GM12878 (cell line): ENCODE data around the gene TNRC6C. TPM values are rescaled to one million over a fixed set of nuclear protein-coding genes. Genes with fewer than 3 reads are reported as not detected.

Experiments
- ATAC-seq: fragments of 200-7000 bp; cut with Tn5 transposase; 3 replicates; pipeline ENCODE4 v1.9.1; 2020; ENCODE audit warnings: mild to moderate bottlenecking, moderate library complexity
- BruUV-seq: library from RNA; stranded (reverse); fragments of 400-500 nt; replicated peaks from 2 replicates; lab custom pipeline; 2021; lab: Mats Ljungman, UMichigan
- CTCF ChIA-PET: fragments of 300-600 bp; sonication (Branson Sonifier 250); formaldehyde crosslinking; extraction: SDS; loops from one replicate; lab custom pipeline; 2021; ENCODE audit warnings: inconsistent platforms; lab: Yijun Ruan, JAX
- POLR2A ChIA-PET: fragments of 350-600 bp; formaldehyde crosslinking; extraction: SDS; loops from one replicate; lab custom pipeline; 2021; ENCODE audit warnings: inconsistent platforms; lab: Charles Lee
- RAD21 ChIA-PET: fragments of 300-600 bp; sonication (Branson Sonifier 250); formaldehyde crosslinking; loops from one replicate; lab custom pipeline; 2023; ENCODE audit warnings: antibody characterized with exemption; ENCODE audit not compliant: unreplicated experiment; lab: Charles Lee
- SMC1A ChIA-PET: fragments of 300-600 bp; sonication (Branson Sonifier 250); formaldehyde crosslinking; loops from one replicate; lab custom pipeline; 2023; ENCODE audit not compliant: unreplicated experiment, uncharacterized antibody; lab: Charles Lee
- DNase-seq: peaks from one replicate; pipeline ENCODE4 v3.0.0-alpha.2; 2011; ENCODE audit warnings: low read depth, low spot score
- FAIRE-seq: peaks from 3 replicates; lab custom pipeline; 2011; peaks lifted over from hg19 to GRCh38; lab: Jason Lieb, UNC
- H2AFZ ChIP-seq: 2 replicates; pipeline ENCODE4 v1.6.0; 2011; ENCODE audit warnings: low read depth, low read length, control low read depth; ENCODE audit not compliant: control insufficient read depth
- H3K27ac ChIP-seq: 2 replicates; pipeline ENCODE4 v1.5.1; 2011; ENCODE audit warnings: control low read depth; ENCODE audit not compliant: control insufficient read depth, insufficient read depth
- H3K27me3 ChIP-seq, 2 experiments: replicated peaks in 1 of 2; 2 replicates each; pipeline versions ENCODE4 v1.6.0 to v1.6.1; 2011; ENCODE audit warnings: low read length in 1 of 2; ENCODE audit not compliant: control insufficient read depth in 2 of 2, insufficient read depth in 2 of 2
- H3K36me3 ChIP-seq, 2 experiments: 2 replicates each; pipeline ENCODE4 v1.5.1; 2011; ENCODE audit warnings: low read length in 1 of 2; ENCODE audit not compliant: control insufficient read depth in 2 of 2, insufficient read depth in 2 of 2
- H3K4me1 ChIP-seq: 2 replicates; pipeline ENCODE4 v1.6.1; 2011; ENCODE audit warnings: mild to moderate bottlenecking, low read length, moderate library complexity, mixed read lengths; ENCODE audit not compliant: control insufficient read depth, insufficient read depth
- H3K4me2 ChIP-seq: 2 replicates; pipeline ENCODE4 v1.6.0; 2011; ENCODE audit warnings: control low read depth; ENCODE audit not compliant: control insufficient read depth, insufficient read depth
- H3K4me3 ChIP-seq: fragments of 200-600 bp; sonication (generic); 2 replicates; pipeline ENCODE4 v1.5.1; 2016
- H3K79me2 ChIP-seq: 2 replicates; pipeline ENCODE4 v1.6.0; 2011; ENCODE audit warnings: low read length; ENCODE audit not compliant: control insufficient read depth, insufficient read depth
- H3K9ac ChIP-seq: 2 replicates; pipeline ENCODE4 v1.8.0; 2011; ENCODE audit warnings: low read length, control low read depth, mixed read lengths; ENCODE audit not compliant: control insufficient read depth, insufficient read depth
- H3K9me3 ChIP-seq: replicated peaks from 3 replicates; pipeline ENCODE4 v1.5.1; 2011; ENCODE audit warnings: mild to moderate bottlenecking, low read length; ENCODE audit not compliant: control insufficient read depth, insufficient read depth
- H4K20me1 ChIP-seq: 2 replicates; pipeline ENCODE4 v1.6.0; 2011; ENCODE audit not compliant: control insufficient read depth, insufficient read depth
- KAT2A ChIP-seq: conservative IDR thresholded peaks from 2 replicates; pipeline ENCODE4 v1.6.1; 2011; ENCODE audit warnings: low read depth, low read length; ENCODE audit not compliant: control insufficient read depth
- MEF2A ChIP-seq: IDR thresholded peaks from 2 replicates; pipeline ENCODE4 v1.6.1; 2011; ENCODE audit warnings: low read depth, mild to moderate bottlenecking, low read length, moderate library complexity; ENCODE audit not compliant: insufficient read depth
- STAT3 ChIP-seq: IDR thresholded peaks from 2 replicates; pipeline ENCODE4 v1.6.1; 2011; ENCODE audit warnings: low read depth, low read length, improper control_type of control experiment
- TCF12 ChIP-seq: IDR thresholded peaks from 2 replicates; pipeline ENCODE4 v1.6.1; 2011; ENCODE audit warnings: low read depth, mild to moderate bottlenecking, low read length
- ZNF207 ChIP-seq: fragments of 450-650 bp; IDR thresholded peaks from 2 replicates; pipeline ENCODE4 v1.6.1; 2014; ENCODE audit warnings: antibody characterized with exemption, mild to moderate bottlenecking, borderline replicate concordance
- WGBS: methylation state at CpG from one replicate; pipeline ENCODE4 v1.1.6; 2016; ENCODE audit warnings: low lambda C conversion rate; ENCODE audit not compliant: insufficient replicate concordance, insufficient coverage; ENCODE audit errors: missing lambda C conversion rate; 5-methylcytosine and 5-hydroxymethylcytosine counted together
- in situ Hi-C: fragments of 300-500 bp; cut with MboI; formaldehyde crosslinking; loops from 9 replicates; pipeline ENCODE4 v1.14.3; 2018; ENCODE audit warnings: mixed read lengths
- intact Hi-C: fragments of 100-400 bp; cut with micrococcal nuclease; formaldehyde crosslinking; loops from one replicate; pipeline ENCODE4 v1.14.2; 2022; ENCODE audit not compliant: unreplicated experiment
- polyA plus RNA-seq, 11 experiments: library from polyadenylated mRNA; depleted of rRNA in 4 of 11; unstranded in 6 of 11; stranded (reverse) in 5 of 11; fragments of >200 nt; fragmentation: Nextera tagmentation in 4 of 11; fragmentation: Illumina TruSeq in 1 of 11; extraction: Ambion mirVana in 4 of 11; extraction: Trizol in 1 of 11; gene quantifications; 1 replicate in 1 of 11; 2 replicates in 10 of 11; pipeline versions ENCODE4 v1.2.1 to v1.2.3, GENCODE V29; 2011 to 2016; ENCODE audit warnings: inconsistent platforms in 2 of 11, missing spikeins in 2 of 11, low read depth in 1 of 11
- total RNA-seq, 4 experiments: library from RNA; depleted of rRNA in 3 of 4; stranded (reverse); fragments of >200 nt in 3 of 4; fragmentation: Illumina TruSeq in 1 of 4; extraction: Trizol in 1 of 4; gene quantifications; 2 replicates each; pipeline versions ENCODE4 v1.2.1 to v1.2.3, GENCODE V29; 2013 to 2021

Gene TNRC6C
- total and polyA plus RNA-seq, 10 of the 15 experiments (the other 5 are each of a cell fraction or from before 2014, with no cell fraction given): 0.40 to 6.1 (median 0.96) TPM

GRCh38 chr17:77928519-77929179, 29.9 kb upstream of the TNRC6C start:
- BruUV-seq: no TSS peak
- TF ChIP-seq KAT2A (no peak), ZNF207 (no peak)
- TF ChIP-seq, all 136 proteins: peak for 0
- Histone ChIP-seq H3K9me3 (no peaks in the 10 kb centered on the region), H3K27ac (no peak overlapping the region), H3K27me3 (peaks cover 2 to 4% of the 10 kb centered on the region in 2 experiments; a peak in 3 of 4 replicates), H2AFZ (no peak overlapping the region), H3K4me1 (no peaks in the 10 kb centered on the region), H4K20me1 (no peaks in the 10 kb centered on the region), H3K79me2 (no peaks in the 10 kb centered on the region), H3K4me2 (no peak overlapping the region), H3K4me3 (no peak overlapping the region), H3K9ac (no peak overlapping the region), H3K36me3 (no peaks in the 10 kb centered on the region)
- ChIA-PET RAD21 (no interaction called here), SMC1A (interaction anchor here (1.3 kb wide), 1 partner anchor 48 kb away, joined by 3 read pairs; no protein-coding TSS in a partner anchor), POLR2A (interaction anchor here (0.6 to 0.7 kb wide), 2 partner anchors 282 to 788 kb away, joined by 3 to 4 read pairs; partner anchors contain the start of gene SEC14L1), CTCF (no interaction called here)
- in situ Hi-C loops (no loop called here), intact Hi-C loops (no loop called here)
- FAIRE-seq: no peak
- 0% methylated on average over 3 of the region's 3 CpGs for WGBS
- DNase-seq: no peak
- ATAC-seq: no peak

- in situ Hi-C loops (no loop called here), intact Hi-C loops (no loop called here)
- Histone ChIP-seq H3K9ac (no peak overlapping the region), H3K36me3 (no peaks in the 10 kb centered on the region), H4K20me1 (no peaks in the 10 kb centered on the region), H3K4me3 (no peak overlapping the region), H3K27me3 (peaks cover 2 to 4% of the 10 kb centered on the region in 2 experiments; a peak in 3 of 4 replicates), H3K4me1 (no peaks in the 10 kb centered on the region), H3K27ac (no peak overlapping the region), H3K9me3 (no peaks in the 10 kb centered on the region), H2AFZ (no peak overlapping the region), H3K79me2 (no peaks in the 10 kb centered on the region)
- POLR2A ChIA-PET: interaction anchor here (0.6 kb wide), 1 partner anchor 282 kb away, joined by 4 read pairs; no protein-coding TSS in a partner anchor
- no peak for DNase-seq
- SMC1A ChIA-PET: interaction anchor here (1.3 kb wide), 1 partner anchor 48 kb away, joined by 3 read pairs; no protein-coding TSS in a partner anchor
- CTCF ChIA-PET: no interaction called here
- RAD21 ChIA-PET: interaction anchor here (1.1 kb wide), 1 partner anchor 60 kb away, joined by 3 read pairs; no protein-coding TSS in a partner anchor
- ATAC-seq: no peak
- 17% methylated on average over 6 of the region's 6 CpGs for WGBS
- BruUV-seq: no TSS peak
- FAIRE-seq: no peak
- no peak for TF ChIP-seq TCF12
- TF ChIP-seq STAT3: no peak
- no peak for TF ChIP-seq MEF2A
- TF ChIP-seq, all 136 proteins: peak for 0
- H3K4me2 ChIP-seq: no peak overlapping the region
Observed at GRCh38 chr17:77929180-77929564, 29.3 kb upstream of the TNRC6C start.
